ENCODE results near the gene AP5S1.
"Not testable (repeated sequence)": the region's sequence is repeated elsewhere in the genome, so short reads cannot be mapped to it uniquely, and the experiment has no call there.

AP5S1 gene

GRCh38 chr20:3842348-3842930 is 22.1 kb downstream of the AP5S1 start:
- FAIRE-seq (no peak), DNase-seq (ENCODE audit: low spot score) (no peak)

DNA sequence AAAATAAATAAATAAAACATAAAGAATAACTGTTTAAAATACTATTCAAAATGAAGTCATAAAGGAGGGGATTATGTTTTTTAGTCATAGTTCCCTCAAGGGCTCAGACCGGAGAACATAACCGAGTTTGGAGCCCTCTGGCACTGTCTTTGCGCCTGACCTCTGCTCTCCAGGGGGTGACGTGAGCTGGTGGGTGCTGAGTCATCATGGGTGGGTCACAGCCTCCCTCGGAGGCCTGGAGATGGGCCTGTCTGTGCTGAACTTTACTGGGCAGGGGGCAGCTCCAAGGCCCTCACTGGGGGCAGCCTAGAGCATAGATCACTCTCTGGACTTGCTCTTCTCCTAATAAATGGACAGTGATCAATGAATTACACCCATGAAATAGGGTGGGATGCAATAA is 23.1 kb downstream of the AP5S1 start:
- peak; percentile 24 for DNase-seq (ENCODE audit: low spot score)
- FAIRE-seq, result no peak

DNA sequence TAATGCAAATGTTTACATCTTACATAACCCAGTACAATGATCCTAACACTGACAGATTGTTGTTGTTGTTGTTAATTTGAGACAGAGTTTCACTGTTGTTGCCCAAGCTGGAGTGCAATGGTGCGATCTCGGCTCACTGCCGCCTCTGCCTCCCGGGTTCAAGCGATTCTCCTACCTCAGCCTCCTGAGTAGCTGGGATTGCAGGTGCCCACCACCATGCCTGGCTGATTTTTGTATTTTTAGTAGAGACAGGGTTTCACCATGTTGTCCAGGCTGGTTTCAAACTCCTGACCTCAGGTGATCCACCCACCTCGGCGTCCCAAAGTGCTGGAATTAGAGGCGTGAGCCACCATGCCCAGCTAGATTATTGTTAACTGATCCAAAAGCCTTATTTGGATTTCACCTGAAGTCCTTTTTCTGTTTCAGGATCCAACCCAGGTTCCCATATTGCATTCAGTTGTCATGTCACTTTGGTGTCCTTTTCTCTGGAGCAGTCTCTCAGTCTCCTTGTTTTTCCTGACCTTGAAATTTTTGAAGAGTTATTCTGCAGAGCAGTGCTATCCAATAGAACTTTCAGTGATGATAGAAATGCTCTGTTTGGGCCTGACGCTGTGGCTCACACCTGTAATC is 23.8 kb downstream of the AP5S1 start:
- FAIRE-seq; DNase-seq (ENCODE audit: low spot score): not testable (repeated sequence)

DNA sequence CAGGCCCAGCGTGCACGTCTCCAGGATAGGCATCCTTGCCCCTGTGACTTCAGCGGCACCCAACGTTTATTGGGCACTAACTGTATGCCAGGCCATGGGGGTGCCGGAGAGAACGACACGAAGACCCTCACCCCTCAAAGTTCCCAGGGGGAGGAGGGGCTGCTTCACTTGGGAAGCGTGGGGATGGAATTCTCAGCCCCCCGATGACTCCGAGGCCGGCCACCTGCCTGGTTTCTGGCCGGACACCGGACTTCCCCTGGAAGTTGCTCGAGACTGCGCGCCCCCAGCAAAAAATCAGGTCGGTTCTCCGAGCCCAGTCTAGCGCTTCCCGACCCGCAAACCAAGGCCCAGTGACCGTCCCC is 26.0 kb downstream of the AP5S1 start:
- DNase-seq (ENCODE audit: low spot score), result no peak
- FAIRE-seq, result no peak

GRCh38 chr20:3846740-3847428 is 26.5 kb downstream of the AP5S1 start, which contains the start of gene MAVS:
Gene MAVS, plus strand, starts transcription at chr20:3846834. Its CDS starts 7,791 bp downstream, at chr20:3854625.
- peak; percentile 45 for DNase-seq (ENCODE audit: low spot score)
- FAIRE-seq, result no peak

- DNase-seq (ENCODE audit: low spot score) (no peak), FAIRE-seq (no peak)
These were observed 27.1 kb downstream of the AP5S1 start for GRCh38 chr20:3847429-3847940.

DNA sequence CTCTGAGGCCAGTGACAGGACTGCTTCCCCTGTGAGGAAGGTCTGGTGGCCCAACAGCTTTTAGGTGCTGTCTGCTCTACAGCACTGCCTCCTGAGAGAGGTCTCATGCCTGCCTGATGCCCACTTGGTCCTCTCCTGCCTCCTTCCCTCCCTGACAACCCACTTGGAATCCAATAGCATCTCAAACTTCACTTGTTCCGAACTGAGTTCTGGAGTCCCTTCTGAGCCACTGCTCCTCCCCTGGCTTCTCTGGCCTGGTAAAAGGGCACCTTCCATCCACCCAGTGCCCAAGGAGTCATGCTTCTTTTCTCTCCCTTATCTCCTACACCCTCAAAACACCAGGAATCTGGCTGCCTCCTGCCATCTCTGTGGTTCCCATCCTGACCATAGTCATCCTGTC is 28.2 kb downstream of the AP5S1 start:
- no peak for FAIRE-seq
- no peak for DNase-seq (ENCODE audit: low spot score)

DNA sequence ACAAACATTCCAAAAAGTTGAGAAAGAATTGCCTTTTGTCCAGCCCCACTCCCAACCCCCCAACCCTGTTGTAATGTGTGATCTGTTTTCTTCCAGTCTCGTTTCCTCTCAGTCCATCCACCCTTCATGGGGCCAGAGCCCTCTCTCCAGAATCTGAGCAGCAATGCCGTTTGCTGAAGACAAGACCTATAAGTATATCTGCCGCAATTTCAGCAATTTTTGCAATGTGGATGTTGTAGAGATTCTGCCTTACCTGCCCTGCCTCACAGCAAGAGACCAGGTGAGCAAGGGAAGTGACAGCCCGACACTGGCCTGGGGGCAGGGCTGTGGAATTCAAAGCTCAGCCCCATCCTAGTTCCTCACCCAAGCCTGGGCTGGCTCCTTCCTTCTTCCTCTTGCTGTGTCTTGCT is 34.1 kb downstream of the AP5S1 start:
- no peak for DNase-seq (ENCODE audit: low spot score)
- no peak for FAIRE-seq

DNA sequence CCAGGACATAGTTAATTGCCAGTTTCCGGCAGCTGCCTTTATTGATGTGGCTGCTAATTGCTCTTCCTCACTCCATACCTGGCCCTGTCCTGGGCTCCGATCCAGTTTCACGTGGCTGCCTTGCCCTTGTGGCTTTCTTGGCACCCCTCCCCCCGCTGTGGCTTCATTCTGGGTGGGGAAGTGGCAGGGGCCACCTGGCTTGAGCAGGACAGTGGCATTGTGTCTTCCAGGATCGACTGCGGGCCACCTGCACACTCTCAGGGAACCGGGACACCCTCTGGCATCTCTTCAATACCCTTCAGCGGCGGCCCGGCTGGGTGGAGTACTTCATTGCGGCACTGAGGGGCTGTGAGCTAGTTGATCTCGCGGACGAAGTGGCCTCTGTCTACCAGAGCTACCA is 37.1 kb downstream of the AP5S1 start:
- FAIRE-seq (no peak), DNase-seq (ENCODE audit: low spot score) (no peak)

- FAIRE-seq, result no peak
- DNase-seq (ENCODE audit: low spot score), result no peak
These were observed 38.3 kb downstream of the AP5S1 start for GRCh38 chr20:3858689-3859088.

GRCh38 chr20:3861191-3861590 is 40.8 kb downstream of the AP5S1 start:
- no peak for DNase-seq (ENCODE audit: low spot score)
- no peak for FAIRE-seq

GRCh38 chr20:3862333-3862732 is 42.0 kb downstream of the AP5S1 start:
- no peak for FAIRE-seq
- DNase-seq (ENCODE audit: low spot score), result no peak

DNA sequence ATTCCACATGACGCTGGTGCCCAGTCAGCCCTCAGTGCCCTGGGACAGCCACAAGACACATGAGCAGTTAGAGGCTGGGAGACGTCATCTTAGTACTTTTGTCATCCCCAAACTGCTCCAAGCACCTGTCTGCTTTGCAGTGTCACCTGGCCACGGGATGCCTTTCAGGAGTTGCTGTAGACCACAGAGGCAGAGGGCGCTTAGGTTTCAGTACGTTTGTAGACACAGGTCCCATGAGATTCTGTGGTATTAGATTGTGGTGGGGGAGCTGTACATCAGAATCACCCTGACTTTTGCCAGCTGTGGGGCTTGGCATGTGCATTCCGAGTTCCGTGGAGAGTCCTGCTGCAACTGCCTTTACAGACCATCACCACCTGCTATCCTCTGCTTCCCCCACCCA is 43.0 kb downstream of the AP5S1 start:
- DNase-seq (ENCODE audit: low spot score), result no peak
- FAIRE-seq, result no peak

DNA sequence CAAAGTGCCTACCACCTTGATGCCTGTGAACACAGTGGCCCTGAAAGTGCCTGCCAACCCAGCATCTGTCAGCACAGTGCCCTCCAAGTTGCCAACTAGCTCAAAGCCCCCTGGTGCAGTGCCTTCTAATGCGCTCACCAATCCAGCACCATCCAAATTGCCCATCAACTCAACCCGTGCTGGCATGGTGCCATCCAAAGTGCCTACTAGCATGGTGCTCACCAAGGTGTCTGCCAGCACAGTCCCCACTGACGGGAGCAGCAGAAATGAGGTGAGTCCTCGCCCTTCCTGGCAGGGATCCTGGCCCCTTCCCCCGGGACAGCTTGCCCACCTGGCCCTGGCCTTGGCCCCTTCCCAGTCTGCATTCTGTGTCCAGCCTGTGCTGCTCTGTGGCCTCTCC is 44.2 kb downstream of the AP5S1 start:
- DNase-seq (ENCODE audit: low spot score), result no peak
- no peak for FAIRE-seq

DNA sequence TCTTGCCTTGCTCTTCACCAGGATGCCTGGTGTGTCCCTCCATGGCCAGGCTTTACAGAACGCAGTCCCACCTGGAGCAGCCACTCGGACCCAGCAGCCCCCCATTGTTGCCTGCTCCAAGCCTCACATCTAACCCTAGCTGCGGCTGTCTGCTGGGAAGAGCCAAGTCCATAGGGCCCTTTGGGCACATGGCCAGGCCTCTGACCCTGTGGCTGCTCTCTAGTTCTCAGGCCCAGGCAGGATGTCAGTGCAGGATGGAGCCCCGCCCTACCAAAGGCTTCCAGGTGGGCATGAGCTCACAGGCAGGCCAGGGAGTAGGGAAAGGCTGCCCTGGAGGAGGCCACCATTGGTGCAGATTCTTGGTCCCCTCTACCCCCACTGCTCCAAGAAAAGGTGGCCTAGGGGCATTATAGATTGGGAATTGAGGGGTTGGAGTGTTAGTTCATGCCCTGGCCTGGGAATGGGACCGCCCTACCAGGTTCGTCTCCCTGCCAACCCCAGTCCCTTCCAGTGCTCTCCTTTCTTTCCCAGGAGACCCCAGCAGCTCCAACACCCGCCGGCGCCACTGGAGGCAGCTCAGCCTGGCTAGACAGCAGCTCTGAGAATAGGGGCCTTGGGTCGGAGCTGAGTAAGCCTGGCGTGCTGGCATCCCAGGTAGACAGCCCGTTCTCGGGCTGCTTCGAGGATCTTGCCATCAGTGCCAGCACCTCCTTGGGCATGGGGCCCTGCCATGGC is 45.0 kb downstream of the AP5S1 start:
- DNase-seq (ENCODE audit: low spot score) (no peak), FAIRE-seq (no peak)

GRCh38 chr20:3865887-3866407 is 45.6 kb downstream of the AP5S1 start:
- FAIRE-seq (no peak), DNase-seq (ENCODE audit: low spot score) (no peak)

- DNase-seq (ENCODE audit: low spot score) (no peak), FAIRE-seq (no peak)
These were observed 46.1 kb downstream of the AP5S1 start for GRCh38 chr20:3866464-3866863.

- no peak for FAIRE-seq
- no peak for DNase-seq (ENCODE audit: low spot score)
These were observed 47.5 kb downstream of the AP5S1 start for GRCh38 chr20:3867802-3868201.

DNA sequence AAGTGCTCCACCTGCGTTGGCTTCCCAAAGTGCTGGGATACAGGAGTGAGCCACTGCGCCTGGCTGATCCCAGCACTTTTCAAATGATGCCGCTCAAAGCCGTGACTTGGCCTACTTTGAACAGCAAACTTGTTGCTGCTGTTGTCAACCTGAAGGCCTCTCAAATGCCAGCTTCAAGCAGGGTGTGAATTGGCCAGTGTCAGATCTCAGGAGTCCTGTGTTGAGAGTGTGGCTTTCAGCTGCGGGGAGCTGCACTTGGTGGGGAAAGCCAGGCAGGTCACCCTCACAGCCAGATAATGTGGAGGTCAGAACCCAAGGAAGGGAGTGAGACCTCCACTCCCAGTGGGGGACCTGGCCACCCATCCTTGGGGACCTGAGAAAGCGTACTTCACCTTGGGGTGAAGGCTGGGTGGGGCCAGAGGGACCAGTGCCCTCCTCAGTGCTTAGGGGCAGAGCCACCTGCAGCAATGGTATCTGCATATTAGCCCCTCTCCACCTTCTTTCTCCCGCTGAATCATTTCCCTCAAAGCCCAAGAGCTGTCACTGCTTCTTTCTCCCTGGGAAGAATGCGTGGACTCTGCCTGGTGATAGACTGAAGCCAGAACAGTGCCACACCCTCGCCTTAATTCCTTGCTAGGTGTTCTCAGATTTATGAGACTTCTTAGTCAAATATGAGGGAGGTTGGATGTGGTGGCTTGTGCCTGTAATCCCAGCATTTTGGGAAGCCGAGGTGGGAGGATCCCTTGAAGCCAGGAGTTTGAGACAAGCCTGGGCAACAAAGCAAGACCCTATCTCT is 49.7 kb downstream of the AP5S1 start:
- no peak for FAIRE-seq
- no peak for DNase-seq (ENCODE audit: low spot score)

DNA sequence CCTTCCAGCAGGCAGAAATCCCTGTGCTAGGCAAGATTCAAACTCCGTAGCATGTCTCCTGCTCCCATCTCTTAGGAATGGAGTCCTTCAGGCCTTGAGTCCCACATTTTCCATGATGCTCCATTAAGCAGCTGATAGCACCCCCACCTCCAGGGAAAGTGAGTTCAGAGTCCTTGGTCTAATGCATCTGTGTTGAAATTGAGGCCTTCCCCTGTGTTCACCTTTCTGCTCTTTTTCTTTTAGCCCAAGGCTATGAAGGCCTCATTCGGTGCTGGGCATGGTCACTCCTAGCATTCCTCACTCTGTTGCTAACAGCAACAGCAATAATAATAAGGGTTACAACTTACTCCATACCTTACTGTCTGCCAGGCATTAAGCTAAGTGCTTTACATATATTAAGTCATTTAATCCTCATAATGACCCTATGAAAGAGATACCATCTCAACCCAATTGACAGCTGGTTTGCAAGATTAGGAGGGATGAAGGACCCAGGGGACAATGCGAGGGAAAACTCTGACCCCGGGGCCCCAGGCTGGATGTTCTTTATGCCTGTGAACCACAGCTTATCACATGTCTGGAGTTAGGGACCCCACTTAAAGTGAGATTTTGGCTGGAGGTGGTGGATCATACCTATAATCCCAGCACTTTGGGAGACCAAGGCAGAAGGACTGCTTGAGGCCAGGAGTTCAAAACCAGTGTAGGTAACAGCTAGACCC is 51.4 kb downstream of the AP5S1 start:
- DNase-seq (ENCODE audit: low spot score), result no peak
- no peak for FAIRE-seq
